ENCODE data around the gene ELL.

ELL gene

DNA sequence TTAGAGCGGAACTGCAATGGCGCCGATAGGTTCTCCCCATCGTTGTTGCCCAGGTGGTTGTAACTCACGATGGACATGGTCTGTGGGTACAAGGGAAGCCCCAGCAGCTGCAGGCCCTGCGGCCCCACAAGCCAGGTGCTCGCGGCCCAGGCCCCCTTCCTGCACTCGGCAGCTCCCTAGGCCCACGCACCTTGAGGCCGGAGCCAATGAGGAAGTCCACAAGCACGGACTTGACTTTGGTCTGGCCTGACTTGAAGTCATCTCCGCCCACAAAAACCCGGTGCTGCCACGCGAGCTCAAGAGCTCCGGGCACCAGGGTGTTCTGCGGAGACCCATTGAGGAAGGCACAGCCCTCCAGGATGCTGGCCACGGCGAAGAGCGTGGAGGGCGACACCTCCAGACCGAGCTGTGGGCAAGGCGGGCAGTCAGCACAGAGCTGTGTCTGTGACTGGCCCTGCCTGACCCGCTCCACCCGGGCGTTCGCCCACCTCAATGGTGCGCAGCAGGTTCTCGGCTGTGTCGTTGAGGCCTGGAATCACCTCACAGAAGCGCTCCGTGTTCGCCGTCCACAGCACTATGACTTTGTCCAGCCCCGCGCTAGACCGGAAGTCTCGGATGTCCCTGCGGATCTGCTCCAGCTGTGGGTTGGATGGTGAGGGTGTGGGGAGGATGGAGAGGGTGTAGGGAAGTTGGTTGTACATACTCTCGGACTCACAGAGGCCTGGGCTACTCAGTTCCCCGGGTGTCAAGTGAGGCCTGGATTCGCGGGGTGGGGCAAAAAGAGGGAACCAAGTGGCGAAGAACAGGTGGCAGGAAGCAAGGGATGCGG is 85.8 kb downstream of the ELL start:
- no peak for DNase-seq (ENCODE audit: low read depth in 2 of 3, low spot score in 2 of 3)

DNA sequence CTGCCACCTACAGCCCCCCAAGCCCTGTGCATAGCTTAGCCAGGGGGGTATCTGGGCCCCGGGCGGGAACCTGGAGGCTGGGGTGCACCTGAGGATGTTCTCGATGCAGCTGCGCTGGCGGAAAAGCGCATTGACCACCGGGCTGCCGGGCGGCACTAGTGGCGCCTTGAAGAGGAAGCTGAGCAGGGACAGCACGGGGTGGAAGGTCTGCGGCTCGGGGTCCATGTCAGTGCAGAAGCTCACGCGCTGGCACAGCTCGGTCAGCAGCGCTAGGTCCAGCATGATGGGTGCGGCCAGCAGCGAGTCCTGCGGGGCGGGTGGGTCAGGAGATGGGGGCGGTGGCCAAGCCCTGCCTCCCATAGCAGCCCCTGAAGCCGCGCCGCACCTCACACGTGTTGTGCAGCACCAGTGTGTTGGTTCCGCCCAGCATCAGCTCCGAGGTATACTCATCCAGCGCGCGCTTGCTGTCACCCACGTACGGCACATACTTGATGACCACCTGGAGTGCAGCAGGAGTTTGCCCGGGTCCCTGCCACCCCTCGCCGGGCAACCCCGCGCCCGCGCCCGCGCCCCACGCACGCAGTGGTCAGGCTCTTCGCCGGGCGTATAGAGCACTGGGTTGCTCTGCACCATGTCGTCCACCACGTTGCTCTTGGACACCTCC is 86.6 kb downstream of the ELL start:
- DNase-seq (ENCODE audit: low read depth in 2 of 3, low spot score in 2 of 3) = no peak

DNA sequence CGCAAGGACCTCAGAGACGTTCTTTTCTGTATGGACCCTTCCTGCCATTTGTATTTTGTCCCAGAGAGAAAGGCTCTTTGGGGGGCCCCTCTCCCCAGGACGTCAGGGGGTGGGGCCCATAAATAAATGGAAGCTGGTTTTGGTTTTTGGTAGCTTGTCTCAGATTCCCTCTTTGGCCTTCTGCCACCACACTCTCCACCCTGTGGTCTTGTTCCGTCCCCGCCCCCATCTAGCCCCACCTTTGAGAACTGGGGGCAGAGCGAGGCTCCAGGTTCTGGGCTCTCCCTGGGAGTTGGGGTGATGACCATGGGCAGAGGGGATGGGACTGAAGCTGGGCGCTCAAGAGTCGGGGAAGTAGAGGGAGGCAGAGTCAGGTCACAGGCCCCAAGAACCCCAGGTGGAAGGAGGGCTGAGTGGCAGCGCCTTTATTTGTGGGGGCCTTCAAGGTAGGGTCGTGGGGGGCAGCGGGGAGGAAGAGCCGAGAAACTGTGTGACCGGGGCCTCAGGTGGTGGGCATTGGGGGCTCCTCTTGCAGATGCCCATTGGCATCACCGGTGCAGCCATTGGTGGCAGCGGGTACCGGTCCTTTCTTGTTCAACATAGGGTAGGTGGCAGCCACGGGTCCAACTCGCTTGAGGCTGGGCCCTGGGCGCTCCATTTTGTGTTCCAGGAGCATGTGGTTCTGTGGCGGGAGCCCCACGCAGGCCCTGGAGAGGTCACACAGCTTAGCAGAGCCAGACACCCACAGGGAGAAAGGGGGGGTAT is 87.3 kb downstream of the ELL start:
- no peak for DNase-seq (ENCODE audit: low read depth in 2 of 3, low spot score in 2 of 3)

GRCh38 chr19:18433735-18434398 is 88.0 kb downstream of the ELL start:
- DNase-seq (ENCODE audit: low read depth in 2 of 3, low spot score in 2 of 3) = no peak

DNA sequence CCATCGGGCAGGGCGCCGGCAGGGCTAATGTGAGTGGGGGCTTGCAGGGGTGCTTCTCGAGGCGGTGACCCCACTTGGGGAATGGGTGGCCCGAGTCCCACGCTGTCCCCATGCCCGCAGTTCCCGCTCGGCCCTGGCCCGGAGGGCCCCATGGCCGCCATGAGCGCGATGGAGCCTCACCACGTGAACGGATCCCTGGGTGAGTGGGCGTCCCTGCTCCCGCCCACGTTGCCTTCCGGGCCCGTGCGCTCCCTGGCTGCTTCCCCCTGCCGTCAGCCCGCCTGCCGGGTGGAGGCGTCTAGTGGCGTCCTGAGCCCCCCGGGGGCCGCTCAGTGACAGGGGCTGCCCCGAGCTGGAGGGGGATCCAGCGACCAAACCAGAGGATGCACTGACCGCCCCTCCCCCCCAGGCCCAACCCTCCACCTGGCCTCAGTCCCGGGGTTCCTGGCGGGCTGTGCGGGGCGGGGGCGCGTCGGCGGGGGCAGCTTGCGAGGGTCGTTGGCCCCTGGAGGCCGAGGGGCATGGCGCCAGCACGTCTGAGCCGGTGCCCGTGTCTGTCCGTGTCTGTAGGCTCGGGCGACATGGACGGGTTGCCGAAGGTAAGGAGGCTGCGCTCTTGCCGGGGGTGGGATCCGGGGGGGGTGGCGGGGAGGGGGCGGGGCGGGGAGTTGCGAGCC is 88.7 kb downstream of the ELL start:
- DNase-seq (ENCODE audit: low read depth in 2 of 3, low spot score in 2 of 3) = no peak

DNA sequence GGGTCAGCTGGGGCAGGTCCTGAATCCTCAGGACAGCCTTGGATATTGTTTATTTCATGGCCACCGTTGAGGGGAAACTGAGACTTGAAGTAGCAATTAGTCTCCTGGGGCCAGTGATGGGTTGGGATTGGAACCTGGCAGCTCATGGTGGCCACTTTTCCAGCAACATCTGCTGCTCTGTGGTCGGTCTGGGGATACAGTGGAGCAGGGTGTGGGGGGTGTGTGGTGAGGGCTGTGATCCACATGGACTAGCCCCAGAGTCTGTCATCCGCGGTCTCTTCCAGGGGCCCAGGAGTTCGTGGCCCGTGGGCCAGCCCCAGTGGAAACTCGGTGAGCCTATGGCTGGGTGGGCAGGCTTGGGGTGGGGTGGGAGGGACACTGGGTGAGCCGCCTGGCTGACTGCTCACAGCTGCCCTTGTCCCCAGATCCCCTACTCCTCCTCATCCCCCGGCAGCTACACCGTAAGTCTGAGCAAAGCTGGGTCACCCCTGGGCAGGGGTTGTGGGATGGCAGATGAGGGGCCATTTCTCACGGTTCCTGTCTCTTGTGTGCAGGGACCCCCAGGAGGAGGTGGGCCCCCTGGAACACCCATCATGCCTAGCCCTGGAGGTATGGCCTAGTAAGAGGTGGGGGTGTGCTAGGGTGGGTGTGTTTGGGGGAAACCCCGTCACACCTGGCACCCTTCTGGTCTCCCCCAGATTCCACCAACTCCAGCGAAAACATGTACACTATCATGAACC is 89.4 kb downstream of the ELL start:
- DNase-seq (ENCODE audit: low read depth in 2 of 3, low spot score in 2 of 3) = no peak

- DNase-seq (ENCODE audit: low read depth in 2 of 3, low spot score in 2 of 3) = no peak
These were observed 90.3 kb downstream of the ELL start for GRCh38 chr19:18431351-18432197.

DNA sequence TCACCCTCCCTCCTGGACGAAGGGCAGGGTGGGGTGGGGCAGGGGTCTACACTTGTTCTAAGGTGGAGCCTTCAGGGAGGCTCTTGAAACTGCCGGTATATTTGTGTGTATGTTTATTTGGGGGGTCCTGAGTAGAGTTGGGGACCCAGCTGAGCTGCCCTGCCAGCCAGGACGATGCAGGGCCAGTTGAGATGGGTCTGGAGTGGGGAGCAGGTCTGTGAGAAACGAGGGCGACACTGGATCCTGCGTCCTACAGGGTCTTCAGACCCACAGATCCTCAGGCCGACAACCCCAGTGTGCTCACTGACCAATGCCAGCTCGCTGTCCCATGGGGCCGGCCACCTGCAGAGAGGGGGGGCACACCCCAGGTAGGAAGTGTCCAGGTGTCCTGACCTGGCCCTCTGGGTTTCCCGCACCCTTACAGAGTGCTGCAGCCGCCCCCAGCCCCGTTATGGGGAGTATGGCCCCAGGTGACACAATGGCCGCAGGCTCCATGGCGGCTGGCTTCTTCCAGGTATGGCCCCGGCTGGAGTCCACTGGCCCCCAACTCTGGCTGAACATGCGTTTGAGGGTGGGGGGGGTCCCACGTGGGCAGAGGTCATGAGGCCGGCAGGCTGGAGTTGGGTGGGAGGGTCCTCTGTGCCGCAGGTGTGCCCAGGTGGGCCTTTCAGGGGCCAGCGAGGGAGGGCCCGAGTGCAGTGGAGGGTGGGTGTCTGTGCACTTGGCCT is 91.3 kb downstream of the ELL start:
- no peak for DNase-seq (ENCODE audit: low read depth in 2 of 3, low spot score in 2 of 3)

GRCh38 chr19:18429717-18430416 is 92.0 kb downstream of the ELL start:
- no peak for DNase-seq (ENCODE audit: low read depth in 2 of 3, low spot score in 2 of 3)

GRCh38 chr19:18428787-18429674 is 92.8 kb downstream of the ELL start:
- peak in 2 of 3 experiments; percentile 45 to 64 for DNase-seq (ENCODE audit: low read depth in 2 of 3, low spot score in 2 of 3)

DNA sequence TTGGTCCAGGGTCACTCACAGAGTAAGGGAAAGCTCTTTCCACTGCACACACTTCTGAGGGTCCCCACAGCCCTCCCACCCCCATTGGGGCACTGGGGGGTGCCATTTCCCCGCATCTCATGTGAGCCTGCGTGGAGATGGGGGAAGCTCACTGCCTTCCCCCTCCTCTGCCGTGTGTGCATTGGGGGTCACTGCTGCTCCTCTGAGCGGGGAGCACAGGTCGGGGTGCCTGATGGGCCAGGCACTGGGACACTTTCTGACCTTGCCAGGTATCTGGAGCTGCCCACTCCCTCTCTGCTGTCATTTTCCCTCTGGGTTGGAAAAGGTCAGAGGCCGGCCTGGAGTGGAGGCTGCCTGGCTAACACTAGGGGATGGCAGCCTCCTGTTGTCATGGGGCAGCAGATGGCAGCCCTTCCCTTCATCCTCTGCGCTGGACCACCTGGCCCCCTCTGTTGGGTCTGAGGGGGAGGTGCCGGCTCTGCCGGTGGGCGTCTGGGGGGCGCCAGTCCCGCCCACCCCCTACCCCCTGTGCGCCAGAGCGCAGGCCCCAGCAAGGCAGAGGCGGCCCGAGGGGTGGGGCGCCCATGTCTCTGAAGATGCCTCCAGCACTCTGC is 93.6 kb downstream of the ELL start:
- DNase-seq (ENCODE audit: low read depth in 2 of 3, low spot score in 2 of 3) = no peak

GRCh38 chr19:18427743-18428113 is 94.1 kb downstream of the ELL start:
- no peak for DNase-seq (ENCODE audit: low read depth in 2 of 3, low spot score in 2 of 3)

DNA sequence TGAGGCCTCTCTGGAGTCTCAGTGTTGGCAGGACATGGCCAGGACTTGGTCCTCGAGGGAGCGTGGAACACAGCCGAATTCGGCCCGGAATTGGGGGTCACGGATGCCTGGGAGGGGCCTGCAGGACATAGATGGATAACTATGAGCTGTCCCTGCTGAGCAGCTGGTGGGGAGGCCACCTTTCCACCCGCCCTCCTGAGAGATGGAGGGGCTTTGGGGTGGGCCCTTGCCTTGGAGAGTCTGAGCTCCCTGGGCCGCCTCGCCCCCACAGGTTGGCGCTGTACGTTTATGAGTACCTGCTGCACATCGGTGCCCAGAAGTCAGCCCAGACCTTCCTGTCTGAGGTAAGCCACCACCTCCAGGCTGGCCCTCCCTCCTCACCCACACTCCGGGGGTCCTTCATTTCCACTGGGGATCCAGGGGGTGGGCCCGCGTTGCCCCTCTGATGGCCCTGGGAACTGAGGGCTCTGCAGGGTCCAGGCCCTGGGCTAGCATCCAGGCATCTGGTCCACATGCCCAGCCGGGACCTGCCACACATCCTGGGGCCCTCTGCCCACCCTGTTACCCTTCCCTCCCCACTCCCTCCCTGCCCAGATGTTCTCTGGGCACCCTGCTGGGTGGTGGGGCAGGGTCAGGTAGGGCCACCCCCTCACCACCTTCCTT is 94.7 kb downstream of the ELL start:
- DNase-seq (ENCODE audit: low read depth in 2 of 3, low spot score in 2 of 3) = no peak

DNA sequence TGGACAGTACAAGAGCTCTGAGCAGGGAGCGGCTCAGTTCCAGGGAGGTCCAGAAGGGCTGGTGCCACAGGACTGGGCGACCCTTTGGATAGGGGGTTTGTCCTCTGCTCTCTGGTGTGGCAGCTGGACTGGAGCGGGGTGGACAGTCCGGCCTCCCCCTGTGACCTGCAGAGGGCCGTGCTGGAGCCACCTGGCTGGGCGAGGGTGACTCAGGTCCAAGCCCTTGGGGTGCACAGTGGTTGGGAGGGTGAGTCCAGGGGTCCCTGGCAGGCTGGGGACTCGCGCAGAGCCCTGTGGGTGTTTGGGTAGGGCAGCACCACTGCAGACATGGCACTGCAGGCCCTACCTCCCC is 95.5 kb downstream of the ELL start:
- no peak for DNase-seq (ENCODE audit: low read depth in 2 of 3, low spot score in 2 of 3)

DNA sequence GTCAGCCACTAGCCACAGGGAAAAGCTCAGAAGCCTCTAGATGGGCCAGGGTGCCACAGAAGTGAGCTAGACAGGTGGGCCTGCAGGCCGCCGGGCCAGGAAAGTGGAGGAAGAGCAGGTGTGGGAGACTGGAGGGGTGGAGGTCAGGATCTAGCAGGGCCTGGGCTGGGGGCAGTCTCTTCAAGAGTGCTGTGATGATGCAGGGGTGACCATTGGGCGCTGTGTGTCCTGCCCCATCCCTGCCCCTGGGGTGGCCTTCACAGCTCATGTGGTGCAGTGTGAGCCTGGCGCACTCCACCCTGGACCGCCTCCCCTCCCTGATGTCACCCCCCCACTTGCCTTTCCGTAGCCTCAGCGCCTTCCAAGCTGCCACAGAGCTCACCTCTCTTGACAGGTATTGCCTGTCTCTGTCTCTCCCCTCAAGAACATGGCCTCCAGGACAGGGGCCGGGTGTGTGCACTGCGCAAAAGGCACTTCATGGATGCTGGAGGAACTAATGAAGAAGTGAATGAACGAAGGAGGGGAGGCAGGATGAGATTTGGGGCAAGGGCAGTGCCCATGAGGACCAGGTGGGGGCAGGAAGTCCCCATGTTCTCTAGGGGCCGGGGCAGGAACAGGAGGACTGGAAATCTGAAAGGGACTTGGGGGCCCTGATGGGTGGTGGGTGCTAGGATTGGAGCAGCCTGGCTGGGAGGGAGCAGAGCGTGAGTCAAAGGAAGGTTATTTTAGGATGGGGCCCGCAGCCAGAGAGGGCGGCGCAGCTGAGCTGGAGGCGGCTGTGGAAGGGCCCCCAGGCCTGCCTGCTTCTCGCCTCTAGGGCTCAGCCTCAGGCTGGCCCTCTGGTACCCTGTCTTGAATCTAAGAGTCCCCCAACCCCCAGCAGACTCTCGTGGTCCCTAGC is 96.1 kb downstream of the ELL start:
- DNase-seq (ENCODE audit: low read depth in 2 of 3, low spot score in 2 of 3) = no peak
